OCI-LY7 (cell line): ENCODE measurements around the gene MACC1. TPM values are rescaled to one million over a fixed set of nuclear protein-coding genes. Genes with fewer than 3 reads are reported as not detected.

Experiments used
- BruUV-seq: library from RNA; stranded (reverse); fragments of 400-500 nt; replicated peaks from 2 replicates; lab custom pipeline; 2021; lab: Mats Ljungman, UMichigan
- CTCF ChIA-PET: fragments of 300-600 bp; sonication (Branson Sonifier 250); formaldehyde crosslinking; loops from one replicate; lab custom pipeline; 2022; ENCODE audit warnings: antibody characterized with exemption; ENCODE audit not compliant: unreplicated experiment; lab: Charles Lee
- POLR2A ChIA-PET: fragments of 300-600 bp; sonication (Branson Sonifier 250); formaldehyde crosslinking; loops from one replicate; lab custom pipeline; 2022; ENCODE audit warnings: antibody characterized with exemption; lab: Charles Lee
- DNase-seq: peaks from one replicate; pipeline ENCODE4 v3.0.0-alpha.2; 2015; ENCODE audit warnings: low spot score
- H2AFZ ChIP-seq: fragments of 200-600 bp; sonication (generic), shearing (Covaris generic); 2 replicates; pipeline ENCODE4 v1.6.1; 2014; ENCODE audit warnings: mild to moderate bottlenecking, antibody characterized with exemption, low read length, moderate library complexity
- H3K27ac ChIP-seq: fragments of 200-600 bp; sonication (generic); 2 replicates; pipeline ENCODE4 v1.5.1; 2014; ENCODE audit warnings: mixed run types, low read depth, mild to moderate bottlenecking, moderate library complexity, low read length, inconsistent platforms; ENCODE audit not compliant: poor library complexity, severe bottlenecking
- H3K36me3 ChIP-seq: fragments of 200-600 bp; sonication (generic); 2 replicates; pipeline ENCODE4 v1.6.1; 2014; ENCODE audit warnings: mild to moderate bottlenecking, antibody characterized with exemption, low read length, moderate library complexity, mixed read lengths; ENCODE audit not compliant: insufficient read depth
- H3K4me1 ChIP-seq: fragments of 200-600 bp; sonication (generic); 2 replicates; pipeline ENCODE4 v1.5.1; 2014; ENCODE audit warnings: mild to moderate bottlenecking, low read length; ENCODE audit not compliant: insufficient read depth, poor library complexity, severe bottlenecking
- H3K4me2 ChIP-seq: fragments of 200-600 bp; sonication (generic); 2 replicates; pipeline ENCODE4 v1.6.1; 2014; ENCODE audit warnings: mild to moderate bottlenecking, low read length
- H3K4me3 ChIP-seq: fragments of 200-600 bp; sonication (generic); 2 replicates; pipeline ENCODE4 v1.5.1; 2014; ENCODE audit warnings: mild to moderate bottlenecking, low read depth, low read length; ENCODE audit not compliant: poor library complexity, severe bottlenecking
- H3K79me2 ChIP-seq: fragments of 200-600 bp; sonication (generic); 2 replicates; pipeline ENCODE4 v1.6.1; 2016; ENCODE audit warnings: low read depth, mild to moderate bottlenecking, low read length, moderate library complexity, mixed read lengths; ENCODE audit not compliant: insufficient read depth
- H3K9me2 ChIP-seq: fragments of 200-600 bp; sonication (generic); 2 replicates; pipeline ENCODE4 v1.6.1; 2016; ENCODE audit warnings: mild to moderate bottlenecking, low read length, mixed read lengths; ENCODE audit not compliant: insufficient read depth
- H3K9me3 ChIP-seq: fragments of 200-600 bp; sonication (generic); 2 replicates; pipeline ENCODE4 v1.6.1; 2014; ENCODE audit warnings: mild to moderate bottlenecking, mixed run types, low read length, mixed read lengths
- H4K20me1 ChIP-seq: fragments of 200-600 bp; sonication (generic); 2 replicates; pipeline ENCODE4 v1.6.1; 2014; ENCODE audit warnings: mild to moderate bottlenecking, antibody characterized with exemption, low read length, moderate library complexity, mixed read lengths; ENCODE audit not compliant: insufficient read depth
- CTCF ChIP-seq: fragments of 200-600 bp; sonication (generic); conservative IDR thresholded peaks from 2 replicates; pipeline ENCODE4 v1.5.1; 2014; ENCODE audit warnings: mild to moderate bottlenecking, antibody characterized with exemption, low read length, moderate library complexity, mixed read lengths
- EZH2phosphoT487 ChIP-seq: fragments of 200-600 bp; sonication (generic); IDR thresholded peaks from 2 replicates; pipeline ENCODE4 v1.6.1; 2018; ENCODE audit warnings: low read depth, borderline replicate concordance, mild to moderate bottlenecking, mixed run types, antibody characterized with exemption, low read length, moderate library complexity, mixed read lengths
- intact Hi-C: fragments of 100-400 bp; cut with micrococcal nuclease; formaldehyde crosslinking; loops from one replicate; pipeline ENCODE4 v1.10.0; 2022; ENCODE audit not compliant: unreplicated experiment
- total RNA-seq, 2 experiments: library from RNA; depleted of rRNA in 1 of 2; stranded (reverse); fragments of >200 nt in 1 of 2; shearing (Covaris generic) in 1 of 2; gene quantifications; 2 replicates each; pipeline ENCODE4 v1.2.3, GENCODE V29; 2014 to 2022

The MACC1 gene
- total RNA-seq, 2 experiments from 2014 or later: 5.0 to 11.1 TPM

GRCh38 chr7:20240080-20240926, 23.1 kb upstream of the MACC1 start:
- no TSS peak for BruUV-seq
- Histone ChIP-seq H3K9me2 (no peaks in the 10 kb centered on the region), H2AFZ (no peak overlapping the region), H4K20me1 (no peaks in the 10 kb centered on the region), H3K9me3 (no peaks in the 10 kb centered on the region), H3K79me2 (no peaks in the 10 kb centered on the region), H3K27ac (no peak overlapping the region), H3K4me2 (no peak overlapping the region), H3K36me3 (no peaks in the 10 kb centered on the region), H3K4me3 (no peak overlapping the region), H3K4me1 (no peaks in the 10 kb centered on the region)
- intact Hi-C loops: no loop called here
- no peak for DNase-seq
- CTCF ChIA-PET: no interaction called here
- POLR2A ChIA-PET: interaction anchor here (1.5 kb wide), 1 partner anchor 8 kb away, joined by 5 read pairs; no protein-coding TSS in a partner anchor
- no peak for TF ChIP-seq EZH2phosphoT487
- no peak for TF ChIP-seq CTCF

GRCh38 chr7:20238754-20239324, 21.7 kb upstream of the MACC1 start:
- POLR2A ChIA-PET: interaction anchor here (0.6 to 1.0 kb wide), 2 partner anchors 11 to 19 kb away, joined by 3 to 4 read pairs; no protein-coding TSS in a partner anchor
- no TSS peak for BruUV-seq
- H4K20me1 ChIP-seq: no peaks in the 10 kb centered on the region
- TF ChIP-seq CTCF: no peak
- TF ChIP-seq EZH2phosphoT487: no peak
- intact Hi-C loops: no loop called here
- no peaks in the 10 kb centered on the region for H3K79me2 ChIP-seq
- H3K36me3 ChIP-seq: no peaks in the 10 kb centered on the region
- no peak overlapping the region for H3K4me3 ChIP-seq
- no peak overlapping the region for H3K27ac ChIP-seq
- CTCF ChIA-PET: no interaction called here
- peak overlapping the region; percentile 24; the same call in 1 of the 2 replicates for H3K4me2 ChIP-seq
- no peaks in the 10 kb centered on the region for H3K9me3 ChIP-seq
- no peaks in the 10 kb centered on the region for H3K4me1 ChIP-seq
- H3K9me2 ChIP-seq: no peaks in the 10 kb centered on the region
- no peak overlapping the region for H2AFZ ChIP-seq
- DNase-seq: no peak
